NCI-H2196 treated with DMSO at 0.1 percent for 48 hours (cell line): ENCODE measurements around the gene CYP19A1.

Source experiments
- DNase-seq: peaks from one replicate; lab custom pipeline; 2025; ENCODE audit not compliant: unreplicated experiment; lab: John Stamatoyannopoulos, UW

The CYP19A1 gene

GRCh38 chr15:51363383-51363782 lies 25.0 kb upstream of the CYP19A1 start:
- DNase-seq = no peak

GRCh38 chr15:51359981-51360380 lies 21.6 kb upstream of the CYP19A1 start:
- DNase-seq = no peak

- DNase-seq = no peak
Measured at GRCh38 chr15:51356983-51357382, 18.6 kb upstream of the CYP19A1 start.

- DNase-seq = no peak
Measured at GRCh38 chr15:51356147-51356546, 17.8 kb upstream of the CYP19A1 start.

- DNase-seq = no peak
Measured at GRCh38 chr15:51355096-51355495, 16.7 kb upstream of the CYP19A1 start.

- no peak for DNase-seq
Measured at GRCh38 chr15:51353976-51354375, 15.6 kb upstream of the CYP19A1 start.

- no peak for DNase-seq
Measured at GRCh38 chr15:51350723-51351122, 12.3 kb upstream of the CYP19A1 start.

GRCh38 chr15:51349156-51349844 lies 10.9 kb upstream of the CYP19A1 start:
- DNase-seq = no peak

GRCh38 chr15:51348688-51349087 lies 10.3 kb upstream of the CYP19A1 start:
- DNase-seq = no peak

- DNase-seq = no peak
Measured at GRCh38 chr15:51346136-51346535, 7.7 kb upstream of the CYP19A1 start.

- DNase-seq = no peak
Measured at GRCh38 chr15:51343466-51343865, 5.1 kb upstream of the CYP19A1 start.

GRCh38 chr15:51342227-51342999 lies 4.0 kb upstream of the CYP19A1 start:
- no peak for DNase-seq

GRCh38 chr15:51341366-51342226 lies 3.2 kb upstream of the CYP19A1 start, which contains the start of gene GLDN:
GLDN (plus strand) TSS chr15:51341655; CDS start chr15:51341685, 30 bp downstream.
- DNase-seq = no peak

- no peak for DNase-seq
Measured at GRCh38 chr15:51335538-51336410, 2.6 kb downstream of the CYP19A1 start.

- no peak for DNase-seq
Measured at GRCh38 chr15:51335087-51335486, 3.3 kb downstream of the CYP19A1 start.

- DNase-seq = no peak
Measured at GRCh38 chr15:51334011-51334451, 4.4 kb downstream of the CYP19A1 start.

- no peak for DNase-seq
Measured at GRCh38 chr15:51333571-51333970, 4.8 kb downstream of the CYP19A1 start.

GRCh38 chr15:51332206-51333147 lies 5.9 kb downstream of the CYP19A1 start:
- no peak for DNase-seq

- no peak for DNase-seq
Measured at GRCh38 chr15:51331141-51331540, 7.3 kb downstream of the CYP19A1 start.
